SK-N-SH (cell line): ENCODE results near the gene GNAS. TPM values are rescaled to one million over a fixed set of nuclear protein-coding genes. Genes with fewer than 3 reads are reported as not detected.

Source experiments
- CTCF ChIA-PET: fragments of 300-600, 350-600 bp; formaldehyde crosslinking; extraction: SDS; loops from one replicate; lab custom pipeline; 2021; lab: Yijun Ruan, JAX
- POLR2A ChIA-PET: fragments of 350-600 bp; sonication (Branson Sonifier 250); formaldehyde crosslinking; extraction: SDS; loops from one replicate; lab custom pipeline; 2020; ENCODE audit warnings: antibody characterized with exemption, inconsistent platforms; lab: Yijun Ruan, JAX
- DNase-seq: peaks from one replicate; pipeline ENCODE4 v3.0.0; 2012
- H2AFZ ChIP-seq: fragments of 200-600 bp; sonication (generic); 2 replicates; pipeline ENCODE4 v1.8.1; 2016; ENCODE audit warnings: antibody characterized with exemption, mild to moderate bottlenecking, low read depth
- H3F3A ChIP-seq: fragments of 200-600 bp; sonication (generic); replicated peaks from 2 replicates; pipeline ENCODE3; 2016; ENCODE audit warnings: antibody characterized with exemption, mild to moderate bottlenecking; ENCODE audit not compliant: insufficient read depth
- H3K27ac ChIP-seq, 2 experiments: fragments of 200-500 bp in 1 of 2; fragments of 200-600 bp in 1 of 2; sonication (Bioruptor generic) in 1 of 2; sonication (generic), shearing (Covaris generic) in 1 of 2; 2 replicates each; pipeline versions ENCODE4 v1.5.1 to v1.6.1; 2014 to 2016; ENCODE audit warnings: low read depth in 2 of 2, inconsistent platforms in 1 of 2, low read length in 1 of 2, mild to moderate bottlenecking in 1 of 2, mixed read lengths in 1 of 2
- H3K27me3 ChIP-seq: fragments of 200-600 bp; sonication (generic), shearing (Covaris generic); 2 replicates; pipeline ENCODE4 v1.6.1; 2016; ENCODE audit warnings: mixed run types; ENCODE audit not compliant: insufficient read depth
- H3K36me3 ChIP-seq, 2 experiments: fragments of 200-500 bp in 1 of 2; fragments of 200-600 bp in 1 of 2; sonication (Bioruptor generic) in 1 of 2; sonication (generic) in 1 of 2; replicated peaks in 1 of 2; 2 replicates each; pipeline versions ENCODE3 to v1.5.1; 2014 to 2016; ENCODE audit warnings: low read length in 1 of 2, mild to moderate bottlenecking in 1 of 2; ENCODE audit not compliant: insufficient read depth in 2 of 2, control insufficient read depth in 1 of 2
- H3K4me1 ChIP-seq, 2 experiments: fragments of 200-500 bp in 1 of 2; fragments of 200-600 bp in 1 of 2; sonication (Bioruptor generic) in 1 of 2; sonication (generic), shearing (Covaris generic) in 1 of 2; 2 replicates each; pipeline versions ENCODE4 v1.5.1 to v1.6.1; 2014 to 2016; ENCODE audit warnings: low read depth in 1 of 2, low read length in 1 of 2, mixed run types in 1 of 2; ENCODE audit not compliant: insufficient read depth in 2 of 2, control insufficient read depth in 1 of 2
- H3K4me2 ChIP-seq: fragments of 200-600 bp; sonication (generic), shearing (Covaris generic); 2 replicates; pipeline ENCODE4 v1.6.1; 2017; ENCODE audit warnings: mixed run types
- H3K4me3 ChIP-seq, 2 experiments: fragments of 200-500 bp in 1 of 2; fragments of 200-600 bp in 1 of 2; sonication (Bioruptor generic) in 1 of 2; sonication (generic), shearing (Covaris generic) in 1 of 2; 2 replicates each; pipeline versions ENCODE4 v1.5.1 to v1.8.1; 2014 to 2016; ENCODE audit warnings: low read depth in 2 of 2, inconsistent platforms in 1 of 2, low read length in 1 of 2, mild to moderate bottlenecking in 1 of 2, mixed read lengths in 1 of 2, moderate library complexity in 1 of 2
- H3K79me2 ChIP-seq: fragments of 200-600 bp; sonication (generic); 2 replicates; pipeline ENCODE4 v1.8.1; 2017; ENCODE audit warnings: mild to moderate bottlenecking; ENCODE audit not compliant: insufficient read depth
- H3K9ac ChIP-seq: fragments of 200-600 bp; sonication (generic); 2 replicates; pipeline ENCODE4 v1.6.1; 2017; ENCODE audit warnings: mixed run types
- H3K9me2 ChIP-seq: fragments of 200-600 bp; sonication (generic); 2 replicates; pipeline ENCODE4 v1.6.1; 2017; ENCODE audit warnings: mixed run types
- H3K9me3 ChIP-seq: fragments of 200-600 bp; sonication (generic); 2 replicates; pipeline ENCODE4 v1.6.1; 2017; ENCODE audit warnings: mixed run types, mild to moderate bottlenecking, moderate library complexity
- H4K20me1 ChIP-seq: fragments of 200-600 bp; sonication (generic); 2 replicates; pipeline ENCODE4 v1.6.1; 2017; ENCODE audit warnings: mild to moderate bottlenecking, mixed run types; ENCODE audit not compliant: insufficient read depth
- CHD2 ChIP-seq: fragments of 150-350 bp; IDR thresholded peaks from 2 replicates; pipeline ENCODE4 v1.6.1; 2018; ENCODE audit warnings: low read length; ENCODE audit not compliant: partially characterized antibody
- ELF1 ChIP-seq: IDR thresholded peaks from 2 replicates; pipeline ENCODE4 v1.4.0; 2012
- EP300 ChIP-seq, 2 experiments: IDR thresholded peaks; 2 replicates each; pipeline versions ENCODE4 v1.4.0 to v1.6.1; 2012; ENCODE audit warnings: borderline replicate concordance in 1 of 2, low read depth in 1 of 2, low read length in 1 of 2
- FOXM1 ChIP-seq: IDR thresholded peaks from 2 replicates; pipeline ENCODE4 v1.4.0; 2012; ENCODE audit warnings: low read depth, mild to moderate bottlenecking
- GABPA ChIP-seq: IDR thresholded peaks from 2 replicates; pipeline ENCODE4 v1.4.0; 2012; ENCODE audit warnings: low read depth, mild to moderate bottlenecking
- GATA2 ChIP-seq: sonication (generic); formaldehyde crosslinking; IDR thresholded peaks from 2 replicates; pipeline ENCODE4 v1.5.0; 2020; ENCODE audit warnings: mild to moderate bottlenecking, missing genetic modification reagents
- JUND ChIP-seq: IDR thresholded peaks from 2 replicates; pipeline ENCODE4 v1.4.0; 2012
- MAX ChIP-seq: IDR thresholded peaks from 2 replicates; pipeline ENCODE4 v1.4.0; 2012; ENCODE audit warnings: low read depth
- MEF2A ChIP-seq: IDR thresholded peaks from 2 replicates; pipeline ENCODE4 v1.4.0; 2012; ENCODE audit warnings: low read depth, borderline replicate concordance
- MXI1 ChIP-seq: IDR thresholded peaks from 2 replicates; pipeline ENCODE4 v1.6.1; 2012; ENCODE audit warnings: mild to moderate bottlenecking, low read depth, low read length, improper control_type of control experiment
- POLR2AphosphoS5 ChIP-seq: IDR thresholded peaks from 2 replicates; pipeline ENCODE4 v1.6.1; 2012; ENCODE audit warnings: low read depth, low read length
- RFX5 ChIP-seq: IDR thresholded peaks from 2 replicates; pipeline ENCODE4 v1.6.1; 2012; ENCODE audit warnings: mild to moderate bottlenecking, improper control_type of control experiment, low read length
- RXRA ChIP-seq: IDR thresholded peaks from 2 replicates; pipeline ENCODE4 v1.4.0; 2012; ENCODE audit warnings: low read depth, mild to moderate bottlenecking, borderline replicate concordance
- SIN3A ChIP-seq: IDR thresholded peaks from 2 replicates; pipeline ENCODE4 v1.6.1; 2012; ENCODE audit warnings: low read depth, mild to moderate bottlenecking, low read length, moderate library complexity, borderline replicate concordance
- TAF1 ChIP-seq: IDR thresholded peaks from 2 replicates; pipeline ENCODE4 v1.6.1; 2012; ENCODE audit warnings: low read depth, mild to moderate bottlenecking, low read length, moderate library complexity, borderline replicate concordance
- TEAD4 ChIP-seq: IDR thresholded peaks from 2 replicates; pipeline ENCODE4 v1.4.0; 2012; ENCODE audit warnings: mild to moderate bottlenecking, borderline replicate concordance; ENCODE audit not compliant: insufficient read depth
- YY1 ChIP-seq: IDR thresholded peaks from 2 replicates; pipeline ENCODE4 v1.4.0; 2012; ENCODE audit warnings: low read depth, mild to moderate bottlenecking
- ZBTB33 ChIP-seq: IDR thresholded peaks from 2 replicates; pipeline ENCODE4 v1.4.0; 2012; ENCODE audit warnings: low read depth, borderline replicate concordance
- WGBS: methylation state at CpG from one replicate; pipeline ENCODE4 v1.1.6; 2017; ENCODE audit warnings: low lambda C conversion rate; 5-methylcytosine and 5-hydroxymethylcytosine counted together
- polyA plus RNA-seq, 3 experiments: library from polyadenylated mRNA; depleted of rRNA; stranded (reverse); fragments of >200 nt; gene quantifications; 2 replicates each; pipeline ENCODE4 v1.2.3, GENCODE V29; 2012
- TF ChIP-seq, protein P1 (sequence below): IDR thresholded peaks from 2 replicates; pipeline ENCODE4 v1.6.1; 2012; ENCODE audit warnings: mild to moderate bottlenecking, low read depth, low read length, moderate library complexity
- TF ChIP-seq, protein P2 (sequence below): fragments of 150-350 bp; IDR thresholded peaks from 2 replicates; pipeline ENCODE4 v1.6.1; 2016; ENCODE audit warnings: mild to moderate bottlenecking, low read depth, low read length

The GNAS gene
- polyA plus RNA-seq, 1 of the 3 experiments (the other 2 are of a cell fraction), result 1,562 TPM

DNA sequence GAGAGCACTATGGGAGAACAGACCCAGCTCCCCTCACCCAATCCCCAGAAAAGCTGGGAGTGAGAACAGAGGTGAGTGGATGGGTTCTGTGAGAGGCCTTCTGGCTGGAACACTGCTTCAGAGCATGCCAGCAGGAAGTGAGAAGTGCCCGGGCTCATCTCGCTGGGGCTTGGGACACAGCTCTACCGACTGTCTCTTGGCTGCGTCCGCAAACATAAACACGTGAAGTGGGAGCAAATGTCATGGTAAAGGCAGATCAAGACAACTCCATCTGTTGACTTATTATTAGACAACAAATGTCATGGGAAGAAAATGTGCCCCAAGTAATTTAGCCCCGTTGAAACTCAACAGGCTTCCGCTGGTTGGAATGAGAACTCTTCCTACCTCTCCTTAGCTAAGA is 27.7 kb upstream of the GNAS start:
- no peak overlapping the region for H3K4me2 ChIP-seq
- WGBS, result 83% methylated on average over 8 of the region's 8 CpGs
- no peak overlapping the region for H3K9ac ChIP-seq
- no peaks in the 10 kb centered on the region for H3F3A ChIP-seq
- CTCF ChIA-PET, result interaction anchor here (1.1 to 1.3 kb wide), 2 partner anchors 28 to 631 kb away, joined by 3 to 4 read pairs; partner anchors contain the start of gene GNAS
- H3K27me3 ChIP-seq, result no peaks in the 10 kb centered on the region
- no peaks in the 10 kb centered on the region for H3K36me3 ChIP-seq
- no peaks in the 10 kb centered on the region for H3K9me3 ChIP-seq
- H3K79me2 ChIP-seq, result no peaks in the 10 kb centered on the region
- TF ChIP-seq SIN3A (no peak), RXRA (no peak), ZBTB33 (no peak), RFX5 (no peak), JUND (no peak), TEAD4 (no peak), GATA2 (CRISPR knock-in tag) (no peak), TAF1 (no peak), FOXM1 (no peak), GABPA (no peak), ELF1 (no peak), EP300 (IDR thresholded peaks at IDR 0.05; ENCODE audit: borderline replicate concordance in 1 of 2, low read depth in 1 of 2, low read length in 1 of 2) (no peak), MAX (no peak), MEF2A (no peak), CHD2 (no peak), POLR2AphosphoS5 (no peak), YY1 (no peak), MXI1 (no peak)
- TF ChIP-seq, protein P1, sequence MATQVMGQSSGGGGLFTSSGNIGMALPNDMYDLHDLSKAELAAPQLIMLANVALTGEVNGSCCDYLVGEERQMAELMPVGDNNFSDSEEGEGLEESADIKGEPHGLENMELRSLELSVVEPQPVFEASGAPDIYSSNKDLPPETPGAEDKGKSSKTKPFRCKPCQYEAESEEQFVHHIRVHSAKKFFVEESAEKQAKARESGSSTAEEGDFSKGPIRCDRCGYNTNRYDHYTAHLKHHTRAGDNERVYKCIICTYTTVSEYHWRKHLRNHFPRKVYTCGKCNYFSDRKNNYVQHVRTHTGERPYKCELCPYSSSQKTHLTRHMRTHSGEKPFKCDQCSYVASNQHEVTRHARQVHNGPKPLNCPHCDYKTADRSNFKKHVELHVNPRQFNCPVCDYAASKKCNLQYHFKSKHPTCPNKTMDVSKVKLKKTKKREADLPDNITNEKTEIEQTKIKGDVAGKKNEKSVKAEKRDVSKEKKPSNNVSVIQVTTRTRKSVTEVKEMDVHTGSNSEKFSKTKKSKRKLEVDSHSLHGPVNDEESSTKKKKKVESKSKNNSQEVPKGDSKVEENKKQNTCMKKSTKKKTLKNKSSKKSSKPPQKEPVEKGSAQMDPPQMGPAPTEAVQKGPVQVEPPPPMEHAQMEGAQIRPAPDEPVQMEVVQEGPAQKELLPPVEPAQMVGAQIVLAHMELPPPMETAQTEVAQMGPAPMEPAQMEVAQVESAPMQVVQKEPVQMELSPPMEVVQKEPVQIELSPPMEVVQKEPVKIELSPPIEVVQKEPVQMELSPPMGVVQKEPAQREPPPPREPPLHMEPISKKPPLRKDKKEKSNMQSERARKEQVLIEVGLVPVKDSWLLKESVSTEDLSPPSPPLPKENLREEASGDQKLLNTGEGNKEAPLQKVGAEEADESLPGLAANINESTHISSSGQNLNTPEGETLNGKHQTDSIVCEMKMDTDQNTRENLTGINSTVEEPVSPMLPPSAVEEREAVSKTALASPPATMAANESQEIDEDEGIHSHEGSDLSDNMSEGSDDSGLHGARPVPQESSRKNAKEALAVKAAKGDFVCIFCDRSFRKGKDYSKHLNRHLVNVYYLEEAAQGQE, result no peak
- TF ChIP-seq, protein P2, sequence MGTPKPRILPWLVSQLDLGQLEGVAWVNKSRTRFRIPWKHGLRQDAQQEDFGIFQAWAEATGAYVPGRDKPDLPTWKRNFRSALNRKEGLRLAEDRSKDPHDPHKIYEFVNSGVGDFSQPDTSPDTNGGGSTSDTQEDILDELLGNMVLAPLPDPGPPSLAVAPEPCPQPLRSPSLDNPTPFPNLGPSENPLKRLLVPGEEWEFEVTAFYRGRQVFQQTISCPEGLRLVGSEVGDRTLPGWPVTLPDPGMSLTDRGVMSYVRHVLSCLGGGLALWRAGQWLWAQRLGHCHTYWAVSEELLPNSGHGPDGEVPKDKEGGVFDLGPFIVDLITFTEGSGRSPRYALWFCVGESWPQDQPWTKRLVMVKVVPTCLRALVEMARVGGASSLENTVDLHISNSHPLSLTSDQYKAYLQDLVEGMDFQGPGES, result no peak
- TF ChIP-seq, all 33 proteins: peak for 0
- POLR2A ChIA-PET, result no interaction called here
- no peaks in the 10 kb centered on the region for H4K20me1 ChIP-seq
- H3K27ac ChIP-seq, result no peak overlapping the region
- no peak for DNase-seq
- H2AFZ ChIP-seq, result no peak overlapping the region
- no peaks in the 10 kb centered on the region for H3K4me1 ChIP-seq
- no peaks in the 10 kb centered on the region for H3K9me2 ChIP-seq
- no peak overlapping the region for H3K4me3 ChIP-seq
